GM19043 (cell line): ENCODE results near the gene ARHGEF12.

ENCODE experiments used
- ATAC-seq: cut with Tn5 transposase; IDR thresholded peaks from one replicate; pipeline ENCODE4 v1.9.1; 2021; ENCODE audit warnings: low read depth; ENCODE audit not compliant: unreplicated experiment

Gene ARHGEF12

GRCh38 chr11:120529214-120529613, 193.0 kb downstream of the ARHGEF12 start:
- ATAC-seq = no peak

- ATAC-seq = no peak
Observed at GRCh38 chr11:120529911-120530310, 193.7 kb downstream of the ARHGEF12 start.

- no peak for ATAC-seq
Observed at GRCh38 chr11:120532082-120532831, 196.0 kb downstream of the ARHGEF12 start.

- ATAC-seq = no peak
Observed at GRCh38 chr11:120532832-120533196, 196.6 kb downstream of the ARHGEF12 start.

- ATAC-seq = no peak
Observed at GRCh38 chr11:120536091-120536796, 200.0 kb downstream of the ARHGEF12 start.

GRCh38 chr11:120536797-120537169, 200.6 kb downstream of the ARHGEF12 start:
- ATAC-seq = no peak

GRCh38 chr11:120537996-120538395, 201.8 kb downstream of the ARHGEF12 start:
- ATAC-seq = no peak

- ATAC-seq = no peak
Observed at GRCh38 chr11:120538707-120539106, 202.5 kb downstream of the ARHGEF12 start.
